Panc1 (cell line): ENCODE results near the gene NUMB.

Experiments used
- CTCF ChIP-seq: fragments of 450-650 bp; IDR thresholded peaks from 2 replicates; pipeline ENCODE4 v1.5.1; 2017; ENCODE audit warnings: mild to moderate bottlenecking
- POLR2AphosphoS5 ChIP-seq: IDR thresholded peaks from 2 replicates; pipeline ENCODE4 v1.6.1; 2012; ENCODE audit warnings: mild to moderate bottlenecking, low read depth, low read length, moderate library complexity

- TF ChIP-seq CTCF = no peak
- TF ChIP-seq POLR2AphosphoS5 = no peak
Measured at GRCh38 chr14:73465823-73466532, 7.6 kb upstream of the NUMB start.
